Kidney (tissue), 14 donors: ENCODE measurements around the gene HEYL. TPM values are rescaled to one million over a fixed set of nuclear protein-coding genes. Genes with fewer than 3 reads are reported as not detected.

Experiments
- DNase-seq, 5 donors: peaks; one replicate each; pipeline ENCODE4 v3.0.0-alpha.2; 2013 to 2020
- FAIRE-seq: peaks from 2 replicates; lab custom pipeline; 2012; peaks lifted over from hg19 to GRCh38; lab: Jason Lieb, UNC
- H3K27ac ChIP-seq, 2 donors: one replicate each; pipeline ENCODE4 v1.7.0; 2013; ENCODE audit warnings: low read depth in 2 of 2, low read length in 2 of 2, inconsistent platforms in 1 of 2
- H3K27me3 ChIP-seq: one replicate; pipeline ENCODE4 v1.7.1; 2013; ENCODE audit warnings: low read length, inconsistent platforms; ENCODE audit not compliant: control insufficient read depth, insufficient read depth
- H3K36me3 ChIP-seq, 3 donors: one replicate each; pipeline versions ENCODE4 v1.7.0 to v1.7.1; 2013; ENCODE audit warnings: low read length in 3 of 3, control low read depth in 1 of 3, inconsistent platforms in 1 of 3; ENCODE audit not compliant: insufficient read depth in 3 of 3, control insufficient read depth in 2 of 3
- H3K4me1 ChIP-seq, 3 donors: one replicate each; pipeline versions ENCODE4 v1.7.0 to v1.7.1; 2013; ENCODE audit warnings: low read length in 3 of 3, inconsistent platforms in 1 of 3, low read depth in 1 of 3; ENCODE audit not compliant: control insufficient read depth in 2 of 3, insufficient read depth in 2 of 3
- H3K4me3 ChIP-seq, 3 donors: one replicate each; pipeline versions ENCODE4 v1.7.0 to v1.8.1; 2013; ENCODE audit warnings: low read length in 3 of 3, control low read depth in 1 of 3, inconsistent platforms in 1 of 3
- H3K9ac ChIP-seq, 3 donors: one replicate each; pipeline versions ENCODE4 v1.7.0 to v1.7.1; 2013; ENCODE audit warnings: low read length in 3 of 3, control low read depth in 1 of 3, inconsistent platforms in 1 of 3
- H3K9me3 ChIP-seq, 3 donors: one replicate each; pipeline versions ENCODE4 v1.7.0 to v1.7.1; 2013; ENCODE audit warnings: low read length in 3 of 3, control low read depth in 1 of 3, inconsistent platforms in 1 of 3; ENCODE audit not compliant: control insufficient read depth in 2 of 3, insufficient read depth in 1 of 3
- CTCF ChIP-seq: IDR thresholded peaks from 3 replicates; pipeline ENCODE4 v1.5.1; 2012; ENCODE audit warnings: mild to moderate bottlenecking, moderate library complexity, borderline replicate concordance; ENCODE audit not compliant: insufficient read depth; ENCODE audit errors: extremely low read depth
- intact Hi-C: fragments of 100-400 bp; cut with DNase I; formaldehyde crosslinking; loops from one replicate; pipeline ENCODE4 v1.11.1; 2022
- polyA plus RNA-seq: library from polyadenylated mRNA; stranded (reverse); fragments of 350-450 nt; fragmentation: Illumina TruSeq; extraction: RNeasy Lipid Tissue Mini Kit (QIAGEN cat#74804); gene quantifications from one replicate; pipeline ENCODE4 v1.2.3, GENCODE V29; 2014; ENCODE audit warnings: low read depth, low replicate concordance; ENCODE audit not compliant: insufficient read depth
- total RNA-seq: library from RNA; stranded (reverse); fragmentation: NEBNext Ultra II Directional; extraction: Animal tissue kit (Norgen Biotek cat#: 25700); gene quantifications from one replicate; pipeline ENCODE4 v1.2.1, GENCODE V29; 2021
- donor health status: control.
- donor health status: control.
- donor health status: control.
- donor health status: control.
- donor health status: control.
- donor health status: DM: yes; HTN: yes; CAD: no.
- donor health status: Normal renal cell carcinoma (clear cell type).

The HEYL gene
- total and polyA plus RNA-seq, 2 donors from 2014 or later: 7.2 to 32.8 TPM

- Histone ChIP-seq H3K27me3 (peaks cover 3% of the 10 kb centered on the region), H3K4me1 (peaks cover 0 to 4% (median 0%) of the 10 kb centered on the region in 3 donors), H3K36me3 (no peaks in the 10 kb centered on the region), H3K9me3 (no peaks in the 10 kb centered on the region), H3K9ac (no peak overlapping the region), H3K4me3 (no peak overlapping the region), H3K27ac (no peak overlapping the region)
- no peak for TF ChIP-seq CTCF
- FAIRE-seq (no peak), DNase-seq (no peak)
- intact Hi-C loops: no loop called here
Measured at GRCh38 chr1:39670689-39671088, 31.2 kb upstream of the HEYL start.

GRCh38 chr1:39668894-39669293 is 29.5 kb upstream of the HEYL start:
- no peak for TF ChIP-seq CTCF
- Histone ChIP-seq H3K27ac (no peak overlapping the region), H3K4me1 (peaks cover 0 to 4% (median 0%) of the 10 kb centered on the region in 3 donors), H3K9me3 (no peaks in the 10 kb centered on the region), H3K9ac (no peak overlapping the region), H3K4me3 (no peak overlapping the region), H3K27me3 (peaks cover 3% of the 10 kb centered on the region), H3K36me3 (no peaks in the 10 kb centered on the region)
- no peak for FAIRE-seq
- intact Hi-C loops: no loop called here
- no peak for DNase-seq

GRCh38 chr1:39668111-39668510 is 28.7 kb upstream of the HEYL start:
- intact Hi-C loops: no loop called here
- FAIRE-seq: no peak
- no peaks in the 10 kb centered on the region for H3K9me3 ChIP-seq
- H3K27me3 ChIP-seq: peaks cover 3% of the 10 kb centered on the region
- no peak overlapping the region for H3K4me3 ChIP-seq
- H3K9ac ChIP-seq: no peak overlapping the region
- no peak for DNase-seq
- H3K36me3 ChIP-seq: no peaks in the 10 kb centered on the region
- no peak for TF ChIP-seq CTCF
- no peak overlapping the region for H3K27ac ChIP-seq
- H3K4me1 ChIP-seq: peaks cover 0 to 4% (median 0%) of the 10 kb centered on the region in 3 donors

GRCh38 chr1:39666772-39667171 is 27.3 kb upstream of the HEYL start:
- H3K27me3 ChIP-seq: peaks cover 3% of the 10 kb centered on the region
- peaks cover 0 to 2% (median 0%) of the 10 kb centered on the region in 3 donors for H3K4me1 ChIP-seq
- H3K9ac ChIP-seq: no peak overlapping the region
- FAIRE-seq: no peak
- no peak overlapping the region for H3K4me3 ChIP-seq
- DNase-seq: no peak
- no peaks in the 10 kb centered on the region for H3K36me3 ChIP-seq
- H3K9me3 ChIP-seq: no peaks in the 10 kb centered on the region
- no peak for TF ChIP-seq CTCF
- intact Hi-C loops: no loop called here
- H3K27ac ChIP-seq: no peak overlapping the region
